ENCODE results near the gene NDP. TPM values are rescaled to one million over a fixed set of nuclear protein-coding genes. Genes with fewer than 3 reads are reported as not detected.

NDP gene
- total and polyA plus RNA-seq, 4 donors, result 1.3 to 3.7 TPM; not detected in 2

DNA sequence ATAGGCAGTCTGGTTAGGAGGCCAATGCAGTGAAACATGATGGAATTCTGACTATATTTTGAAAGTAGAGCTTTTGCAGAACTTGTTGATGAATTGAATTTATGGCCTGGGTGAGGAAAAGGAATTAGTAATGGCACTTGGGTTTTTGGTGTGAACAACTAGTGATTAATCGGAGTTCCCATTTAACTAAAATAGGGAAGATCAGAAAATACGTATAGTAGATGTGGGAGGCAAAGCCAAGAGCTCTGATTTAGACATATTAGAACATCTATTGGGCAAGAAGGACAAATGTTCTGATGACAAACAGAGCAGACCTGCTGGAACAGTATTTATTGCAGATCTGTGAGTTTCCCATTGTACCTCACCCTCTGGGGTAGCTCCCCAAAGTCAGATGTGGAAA lies 12.3 kb upstream of the NDP start:
- no peak for ATAC-seq (ENCODE audit: insufficient read depth, low FRiP score)
- no peaks in the 10 kb centered on the region for H3K9me3 ChIP-seq (ENCODE audit: control insufficient read depth in 4 of 4, insufficient read depth in 3 of 4, low read length in 3 of 4)

DNA sequence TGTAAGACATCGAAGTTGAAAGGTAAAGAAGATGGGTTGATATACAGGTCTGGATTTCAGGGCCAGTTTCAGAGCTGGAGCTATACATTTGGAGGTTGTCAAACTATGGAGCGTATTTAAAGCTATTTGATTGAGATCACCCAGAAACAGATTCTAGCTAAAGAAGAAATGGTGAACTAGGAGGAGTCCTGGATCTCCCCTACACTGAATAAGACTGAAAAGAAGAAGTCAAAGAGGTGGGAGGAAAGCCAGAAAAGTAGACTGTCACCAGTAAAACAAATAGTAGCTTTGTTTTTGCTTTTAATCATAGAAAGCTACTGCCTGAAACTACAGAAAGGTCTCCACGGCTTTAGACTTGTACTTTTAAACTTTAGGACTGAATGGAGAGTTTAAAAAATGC lies 5.0 kb upstream of the NDP start:
- H3K27me3 ChIP-seq (ENCODE audit: control insufficient read depth in 3 of 3, insufficient read depth in 3 of 3, low read length in 2 of 3), result peaks cover 0 to 40% (median 12%) of the 10 kb centered on the region in 3 donors
- ATAC-seq (ENCODE audit: insufficient read depth, low FRiP score), result no peak
- no peaks in the 10 kb centered on the region for H3K4me1 ChIP-seq (ENCODE audit: control insufficient read depth in 5 of 5, insufficient read depth in 5 of 5, low read length in 5 of 5)
- no peaks in the 10 kb centered on the region for H3K36me3 ChIP-seq (ENCODE audit: control insufficient read depth in 4 of 4, insufficient read depth in 4 of 4, low read length in 4 of 4)
- peaks cover 0 to 3% (median 0%) of the 10 kb centered on the region in 4 donors for H3K9me3 ChIP-seq (ENCODE audit: control insufficient read depth in 4 of 4, insufficient read depth in 3 of 4, low read length in 3 of 4)
- H3K4me3 ChIP-seq, result no peak overlapping the region
- 75 to 90% methylated on average over 3 of the region's 3 CpGs for WGBS, 2 donors
- TF ChIP-seq CTCF (IDR thresholded peaks at IDR 0.05; ENCODE audit: control extremely low read depth, extremely low read depth), result no peak
- no peak overlapping the region for H3K9ac ChIP-seq (ENCODE audit: insufficient read depth in 1 of 2, low read length in 2 of 2)
- no peak for DNase-seq
- no peak overlapping the region for H3K27ac ChIP-seq (ENCODE audit: low read depth in 1 of 2, low read length in 1 of 2)

More for the DNA sequence above, 12.3 kb upstream of the NDP start:
- H3K36me3 ChIP-seq (ENCODE audit: control insufficient read depth in 4 of 4, insufficient read depth in 4 of 4, low read length in 4 of 4), result no peaks in the 10 kb centered on the region
- no peak for DNase-seq
- H3K27ac ChIP-seq (ENCODE audit: low read depth in 1 of 2, low read length in 1 of 2), result no peak overlapping the region
- no peaks in the 10 kb centered on the region for H3K4me1 ChIP-seq (ENCODE audit: control insufficient read depth in 5 of 5, insufficient read depth in 5 of 5, low read length in 5 of 5)
- H3K27me3 ChIP-seq (ENCODE audit: control insufficient read depth in 3 of 3, insufficient read depth in 3 of 3, low read length in 2 of 3), result peaks cover 0 to 23% (median 9%) of the 10 kb centered on the region in 3 donors
- H3K9ac ChIP-seq (ENCODE audit: insufficient read depth in 1 of 2, low read length in 2 of 2), result no peak overlapping the region
- H3K4me3 ChIP-seq, result no peak overlapping the region
- WGBS, 2 donors, result 63 to 83% methylated on average over 2 of the region's 2 CpGs
- TF ChIP-seq CTCF (IDR thresholded peaks at IDR 0.05; ENCODE audit: control extremely low read depth, extremely low read depth), result no peak

GRCh38 chrX:43976205-43976604 lies 3.0 kb upstream of the NDP start:
- no peak overlapping the region for H3K27ac ChIP-seq (ENCODE audit: low read depth in 1 of 2, low read length in 1 of 2)
- peaks cover 0 to 53% (median 23%) of the 10 kb centered on the region in 3 donors for H3K27me3 ChIP-seq (ENCODE audit: control insufficient read depth in 3 of 3, insufficient read depth in 3 of 3, low read length in 2 of 3)
- no peak overlapping the region for H3K9ac ChIP-seq (ENCODE audit: insufficient read depth in 1 of 2, low read length in 2 of 2)
- no peaks in the 10 kb centered on the region for H3K36me3 ChIP-seq (ENCODE audit: control insufficient read depth in 4 of 4, insufficient read depth in 4 of 4, low read length in 4 of 4)
- peaks cover 0 to 4% (median 0%) of the 10 kb centered on the region in 5 donors for H3K4me1 ChIP-seq (ENCODE audit: control insufficient read depth in 5 of 5, insufficient read depth in 5 of 5, low read length in 5 of 5)
- peaks cover 0 to 3% (median 0%) of the 10 kb centered on the region in 4 donors for H3K9me3 ChIP-seq (ENCODE audit: control insufficient read depth in 4 of 4, insufficient read depth in 3 of 4, low read length in 3 of 4)
- ATAC-seq (ENCODE audit: insufficient read depth, low FRiP score) (no peak), DNase-seq (no peak)
- TF ChIP-seq CTCF (IDR thresholded peaks at IDR 0.05; ENCODE audit: control extremely low read depth, extremely low read depth), result no peak
- H3K4me3 ChIP-seq, result no peak overlapping the region

DNA sequence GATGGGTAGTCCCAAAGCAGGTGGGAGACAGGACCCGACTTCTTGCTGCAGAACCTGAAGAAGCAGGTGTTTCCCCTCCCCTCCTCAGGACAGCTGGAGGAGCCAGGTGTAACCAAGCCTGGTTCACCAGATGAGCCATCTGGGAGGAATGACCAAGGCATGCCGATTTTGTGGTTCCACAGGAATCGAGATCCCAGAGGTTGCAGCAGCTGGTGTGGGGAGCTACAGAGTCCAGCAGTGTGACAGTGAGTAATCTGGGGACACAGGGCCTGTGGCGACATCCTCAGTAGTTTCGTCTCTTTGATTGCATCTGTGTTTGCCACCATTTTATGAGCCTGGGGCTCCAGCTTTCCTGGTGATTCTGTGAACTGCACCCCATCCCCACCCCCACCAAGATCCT lies 2.6 kb upstream of the NDP start:
- 77 to 90% methylated on average over 5 of the region's 5 CpGs for WGBS, 2 donors

More for the DNA sequence above, 2.6 kb upstream of the NDP start:
- Histone ChIP-seq H3K9me3 (ENCODE audit: control insufficient read depth in 4 of 4, insufficient read depth in 3 of 4, low read length in 3 of 4) (peaks cover 0 to 3% (median 0%) of the 10 kb centered on the region in 4 donors), H3K27ac (ENCODE audit: low read depth in 1 of 2, low read length in 1 of 2) (no peak overlapping the region), H3K4me1 (ENCODE audit: control insufficient read depth in 5 of 5, insufficient read depth in 5 of 5, low read length in 5 of 5) (peaks cover 0 to 4% (median 0%) of the 10 kb centered on the region in 5 donors), H3K27me3 (ENCODE audit: control insufficient read depth in 3 of 3, insufficient read depth in 3 of 3, low read length in 2 of 3) (peaks cover 0 to 52% (median 25%) of the 10 kb centered on the region in 3 donors), H3K36me3 (ENCODE audit: control insufficient read depth in 4 of 4, insufficient read depth in 4 of 4, low read length in 4 of 4) (no peaks in the 10 kb centered on the region), H3K4me3 (no peak overlapping the region), H3K9ac (ENCODE audit: insufficient read depth in 1 of 2, low read length in 2 of 2) (no peak overlapping the region)
- TF ChIP-seq CTCF (IDR thresholded peaks at IDR 0.05; ENCODE audit: control extremely low read depth, extremely low read depth), result no peak
- DNase-seq (no peak), ATAC-seq (ENCODE audit: insufficient read depth, low FRiP score) (no peak)

All from lung (tissue), 12 donors.